Cardiac fibroblast (primary cell): ENCODE results near the gene SYPL1.

Experiments
- DNase-seq, 2 donors: peaks; one replicate each; pipeline versions ENCODE4 v3.0.0 to v3.0.0-alpha.2; 2010; ENCODE audit warnings: low read depth in 2 of 2
- H3K4me3 ChIP-seq, 2 donors: replicated peaks in 1 of 2; 1 replicate in 1 of 2; 2 replicates in 1 of 2; pipeline ENCODE4 v1.5.1; 2011; ENCODE audit warnings: low read depth in 2 of 2, low read length in 2 of 2, mild to moderate bottlenecking in 2 of 2, moderate library complexity in 1 of 2
- CTCF ChIP-seq: IDR thresholded peaks from one replicate; pipeline ENCODE4 v1.5.1; 2011; ENCODE audit warnings: low read depth, mild to moderate bottlenecking, low read length, inconsistent platforms

Gene SYPL1

GRCh38 chr7:106060394-106060920, 51.7 kb downstream of the SYPL1 start:
- DNase-seq: no peak
- TF ChIP-seq CTCF: no peak
- H3K4me3 ChIP-seq: no peak overlapping the region

DNA sequence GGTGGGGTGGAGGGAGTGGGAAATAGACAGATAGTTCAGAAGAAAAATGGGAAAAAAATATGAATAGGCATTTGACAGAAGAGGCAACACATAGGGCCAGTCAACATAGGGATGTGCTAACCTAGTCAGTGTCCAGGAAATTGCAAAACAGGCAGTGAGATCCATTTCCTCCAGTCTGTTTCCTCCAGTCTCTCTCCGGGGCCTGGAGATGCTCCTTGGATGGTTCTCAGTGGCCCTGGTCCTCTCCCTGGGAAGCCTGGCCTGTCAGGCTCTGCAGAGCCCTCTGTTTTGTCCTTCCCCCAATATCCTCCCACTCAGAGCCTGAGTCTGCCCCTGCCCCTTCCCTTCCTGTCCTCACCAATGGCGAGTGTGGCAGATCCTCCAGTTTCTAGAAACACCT, 52.6 kb downstream of the SYPL1 start:
- peak; percentile 35 to 48 for DNase-seq
- TF ChIP-seq CTCF: no peak
- H3K4me3 ChIP-seq: no peak overlapping the region

GRCh38 chr7:106058928-106059324, 53.2 kb downstream of the SYPL1 start:
- no peak for DNase-seq
- TF ChIP-seq CTCF: no peak
- no peak overlapping the region for H3K4me3 ChIP-seq

- peak in 1 of 2 donors; percentile 33 for DNase-seq
- TF ChIP-seq CTCF: no peak
- H3K4me3 ChIP-seq: no peak overlapping the region
These were observed 53.9 kb downstream of the SYPL1 start for GRCh38 chr7:106057962-106058927.

DNA sequence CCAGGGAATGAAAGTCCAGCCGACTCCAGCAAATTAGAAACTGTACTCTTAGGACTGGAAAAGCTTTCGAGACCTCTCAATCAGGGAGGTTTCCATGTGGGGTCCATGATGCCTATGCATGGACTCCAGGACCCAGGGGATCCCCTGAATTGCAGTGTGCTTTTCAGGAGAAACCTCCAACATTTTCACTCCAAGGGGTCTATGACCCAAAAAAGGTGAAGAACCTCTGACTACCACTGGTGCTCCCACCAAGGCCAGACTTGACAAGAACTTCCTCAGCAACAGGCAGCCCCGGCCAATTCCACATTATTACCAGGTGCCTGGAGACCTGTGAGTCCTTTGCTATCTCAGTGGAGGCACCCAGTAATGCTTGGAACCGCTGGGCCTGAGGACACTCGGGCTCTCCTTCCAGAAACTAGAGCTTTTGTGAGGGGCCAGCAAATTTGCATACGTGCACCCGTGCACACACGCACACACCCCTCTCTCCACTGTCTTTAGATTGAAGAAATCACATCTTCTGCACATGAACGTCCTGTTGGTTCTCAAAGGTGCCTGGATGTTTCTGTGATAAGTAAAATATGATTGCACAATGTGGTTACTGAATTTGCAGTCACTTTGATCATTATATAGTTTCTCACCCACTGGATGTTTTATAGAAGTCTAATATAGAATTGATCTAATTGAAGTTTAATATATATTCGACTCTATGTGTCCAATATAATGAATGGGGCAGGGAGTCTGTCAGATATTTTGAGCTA, 54.7 kb downstream of the SYPL1 start:
- H3K4me3 ChIP-seq: no peak overlapping the region
- TF ChIP-seq CTCF: no peak
- DNase-seq: no peak

GRCh38 chr7:106056513-106057203, 55.5 kb downstream of the SYPL1 start:
- peak; percentile 78 to 85 for DNase-seq
- TF ChIP-seq CTCF: peak; percentile 87
- H3K4me3 ChIP-seq: no peak overlapping the region
